ENCODE data around the gene GUCY2C.

GUCY2C gene

DNA sequence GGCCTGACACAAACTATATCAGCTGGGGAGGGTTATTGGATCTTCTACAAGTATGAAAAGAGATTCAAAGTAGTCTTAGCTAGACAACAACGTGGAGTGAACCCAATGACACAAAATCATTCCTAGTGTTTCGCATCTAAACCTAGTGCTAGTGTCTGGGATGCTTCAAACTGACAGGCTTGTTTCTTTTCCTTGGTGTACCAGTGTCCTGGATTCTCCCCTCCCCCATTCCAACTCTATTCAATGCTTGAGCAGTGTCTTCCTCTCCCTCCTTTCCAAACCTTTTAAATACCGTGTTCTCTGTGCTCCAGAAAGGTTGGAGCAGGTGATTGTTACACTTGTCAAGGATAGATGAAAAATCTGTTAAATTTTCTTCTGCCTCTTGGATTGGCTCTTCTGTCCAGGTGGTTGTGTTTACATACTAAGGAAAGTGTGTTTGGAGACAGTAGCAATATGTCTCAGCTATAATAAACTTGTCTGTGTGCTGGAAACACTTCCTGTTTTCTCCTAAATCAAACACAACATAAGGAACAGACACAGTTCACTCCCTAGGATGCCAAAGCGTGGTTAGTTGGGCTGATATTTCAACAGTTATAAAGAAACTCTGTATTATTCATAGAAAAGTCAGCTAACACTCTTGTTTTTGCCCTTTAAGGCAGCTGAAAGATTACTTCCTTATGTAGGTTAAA is 14.4 kb upstream of the GUCY2C start:
- no peaks in the 10 kb centered on the region for H3K27me3 ChIP-seq (ENCODE audit: control insufficient read depth in 5 of 5, insufficient read depth in 4 of 5, low read length in 5 of 5)
- H3K4me1 ChIP-seq (ENCODE audit: control insufficient read depth in 5 of 5, insufficient read depth in 5 of 5, low read length in 5 of 5) = no peaks in the 10 kb centered on the region
- H3K4me3 ChIP-seq (ENCODE audit: low read depth in 1 of 5, low read length in 5 of 5) = no peak overlapping the region
- H3K27ac ChIP-seq (ENCODE audit: low read depth, low read length) = no peak overlapping the region
- H3K9me3 ChIP-seq (ENCODE audit: control insufficient read depth in 5 of 5, low read length in 5 of 5) = no peaks in the 10 kb centered on the region
- H3K9ac ChIP-seq (ENCODE audit: low read length in 5 of 5) = no peak overlapping the region
- H3K36me3 ChIP-seq (ENCODE audit: control insufficient read depth in 5 of 5, insufficient read depth in 5 of 5, low read length in 5 of 5) = no peaks in the 10 kb centered on the region

DNA sequence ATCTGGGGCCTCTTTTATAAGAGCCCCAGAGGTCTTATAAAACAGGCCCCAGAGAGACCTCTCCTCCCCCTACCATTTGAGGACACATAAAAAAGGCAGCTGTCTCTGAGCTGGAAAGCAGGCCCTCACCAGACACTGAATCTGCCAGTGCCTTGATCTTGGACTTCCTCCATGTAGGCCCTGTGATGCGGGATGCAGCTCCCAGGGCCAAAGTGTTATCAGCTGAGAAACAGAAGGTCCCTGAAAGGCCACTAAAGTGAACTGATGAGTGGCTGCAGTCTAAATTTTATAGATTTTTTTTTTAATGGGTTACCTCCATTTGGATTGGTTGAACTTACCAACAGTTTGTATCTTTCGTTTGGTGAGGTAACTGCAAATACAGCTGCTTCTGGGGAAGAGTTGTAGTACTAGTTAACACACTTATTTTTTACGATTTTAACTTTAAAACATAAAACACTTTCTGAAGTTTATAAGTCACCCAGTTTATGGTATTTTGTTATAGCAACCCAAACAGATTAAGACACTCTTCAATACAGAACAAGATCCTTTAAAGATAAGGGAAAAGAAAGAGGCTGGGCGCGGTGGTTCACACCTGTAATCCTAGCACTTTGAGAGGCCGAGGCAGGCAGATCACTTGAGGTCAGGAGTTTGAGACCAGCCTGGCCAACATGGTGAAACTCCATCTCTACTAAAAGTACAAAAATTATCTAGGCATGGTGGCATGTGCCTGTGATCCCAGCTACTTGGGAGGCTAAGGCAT is 5.6 kb upstream of the GUCY2C start:
- Histone ChIP-seq H3K27ac (ENCODE audit: low read depth, low read length) (no peak overlapping the region), H3K9me3 (ENCODE audit: control insufficient read depth in 5 of 5, low read length in 5 of 5) (no peaks in the 10 kb centered on the region), H3K4me3 (ENCODE audit: low read depth in 1 of 5, low read length in 5 of 5) (no peak overlapping the region), H3K4me1 (ENCODE audit: control insufficient read depth in 5 of 5, insufficient read depth in 5 of 5, low read length in 5 of 5) (no peaks in the 10 kb centered on the region), H3K9ac (ENCODE audit: low read length in 5 of 5) (no peak overlapping the region), H3K36me3 (ENCODE audit: control insufficient read depth in 5 of 5, insufficient read depth in 5 of 5, low read length in 5 of 5) (no peaks in the 10 kb centered on the region), H3K27me3 (ENCODE audit: control insufficient read depth in 5 of 5, insufficient read depth in 4 of 5, low read length in 5 of 5) (no peaks in the 10 kb centered on the region)

DNA sequence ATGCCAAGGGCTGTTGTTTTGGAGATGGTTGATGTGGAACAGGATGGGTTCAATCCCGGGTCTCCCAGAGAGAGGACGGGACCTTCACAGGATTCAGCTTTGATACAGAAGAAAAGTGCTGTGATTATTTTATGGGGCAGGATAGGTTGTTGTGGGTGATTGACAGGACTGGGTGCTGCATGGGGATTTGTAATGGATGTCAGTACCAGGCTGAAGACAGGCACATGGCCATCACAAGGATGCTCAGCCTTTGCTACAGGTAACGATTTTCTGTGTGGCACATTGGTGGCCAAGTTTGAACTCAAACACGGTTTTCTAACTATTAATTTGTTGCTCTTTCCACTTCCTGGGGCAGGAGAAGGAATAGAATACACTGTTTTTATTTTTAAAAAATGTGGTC is 4.5 kb upstream of the GUCY2C start:
- H3K9me3 ChIP-seq (ENCODE audit: control insufficient read depth in 5 of 5, low read length in 5 of 5) = no peaks in the 10 kb centered on the region
- H3K4me3 ChIP-seq (ENCODE audit: low read depth in 1 of 5, low read length in 5 of 5) = no peak overlapping the region
- H3K4me1 ChIP-seq (ENCODE audit: control insufficient read depth in 5 of 5, insufficient read depth in 5 of 5, low read length in 5 of 5) = no peaks in the 10 kb centered on the region
- no peak overlapping the region for H3K27ac ChIP-seq (ENCODE audit: low read depth, low read length)
- H3K36me3 ChIP-seq (ENCODE audit: control insufficient read depth in 5 of 5, insufficient read depth in 5 of 5, low read length in 5 of 5) = no peaks in the 10 kb centered on the region
- H3K27me3 ChIP-seq (ENCODE audit: control insufficient read depth in 5 of 5, insufficient read depth in 4 of 5, low read length in 5 of 5) = no peaks in the 10 kb centered on the region
- H3K9ac ChIP-seq (ENCODE audit: low read length in 5 of 5) = no peak overlapping the region

DNA sequence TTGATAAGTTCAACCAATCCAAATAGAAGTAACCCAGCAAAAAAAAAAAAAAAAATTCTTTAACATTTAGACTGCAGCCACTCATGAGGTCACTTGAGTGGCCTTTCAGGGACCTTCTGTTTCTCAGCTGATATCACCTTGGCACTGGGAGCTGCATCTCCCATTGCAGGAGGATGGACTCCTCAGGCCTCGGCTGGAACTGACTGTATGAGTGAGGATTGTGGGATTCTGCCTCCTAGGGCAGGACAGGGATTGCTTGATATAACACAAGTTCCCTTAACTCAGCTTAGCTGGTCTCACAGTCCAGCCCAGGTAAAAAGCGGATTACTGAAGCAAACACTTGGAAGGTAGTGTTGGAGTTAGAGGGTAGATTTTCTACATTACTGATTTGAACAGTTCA is 3.5 kb upstream of the GUCY2C start:
- Histone ChIP-seq H3K4me1 (ENCODE audit: control insufficient read depth in 5 of 5, insufficient read depth in 5 of 5, low read length in 5 of 5) (no peaks in the 10 kb centered on the region), H3K27me3 (ENCODE audit: control insufficient read depth in 5 of 5, insufficient read depth in 4 of 5, low read length in 5 of 5) (no peaks in the 10 kb centered on the region), H3K27ac (ENCODE audit: low read depth, low read length) (no peak overlapping the region), H3K9ac (ENCODE audit: low read length in 5 of 5) (no peak overlapping the region), H3K4me3 (ENCODE audit: low read depth in 1 of 5, low read length in 5 of 5) (no peak overlapping the region), H3K9me3 (ENCODE audit: control insufficient read depth in 5 of 5, low read length in 5 of 5) (no peaks in the 10 kb centered on the region), H3K36me3 (ENCODE audit: control insufficient read depth in 5 of 5, insufficient read depth in 5 of 5, low read length in 5 of 5) (no peaks in the 10 kb centered on the region)

DNA sequence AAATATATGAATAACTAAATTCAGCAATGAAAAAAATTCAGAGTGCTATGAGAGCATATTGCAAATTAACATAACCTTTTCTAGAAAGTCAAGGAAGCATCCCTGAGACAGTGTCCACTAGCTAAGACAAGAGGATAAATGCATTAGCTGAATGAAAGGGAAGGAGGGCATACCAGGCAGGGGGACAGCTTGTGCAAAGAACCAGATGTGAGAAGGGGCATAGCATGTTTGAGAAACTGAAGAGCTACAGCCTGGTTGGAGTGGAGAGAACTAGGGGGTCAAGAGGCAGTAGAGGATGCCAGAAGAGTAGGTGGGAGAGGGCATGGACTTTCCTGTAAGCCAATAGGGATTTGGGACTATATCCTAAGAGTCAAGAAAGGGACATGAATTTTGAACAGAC is 2.2 kb upstream of the GUCY2C start:
- Histone ChIP-seq H3K27ac (ENCODE audit: low read depth, low read length) (no peak overlapping the region), H3K9ac (ENCODE audit: low read length in 5 of 5) (no peak overlapping the region), H3K36me3 (ENCODE audit: control insufficient read depth in 5 of 5, insufficient read depth in 5 of 5, low read length in 5 of 5) (no peaks in the 10 kb centered on the region), H3K4me1 (ENCODE audit: control insufficient read depth in 5 of 5, insufficient read depth in 5 of 5, low read length in 5 of 5) (no peaks in the 10 kb centered on the region), H3K9me3 (ENCODE audit: control insufficient read depth in 5 of 5, low read length in 5 of 5) (no peaks in the 10 kb centered on the region), H3K4me3 (ENCODE audit: low read depth in 1 of 5, low read length in 5 of 5) (no peak overlapping the region), H3K27me3 (ENCODE audit: control insufficient read depth in 5 of 5, insufficient read depth in 4 of 5, low read length in 5 of 5) (no peaks in the 10 kb centered on the region)

DNA sequence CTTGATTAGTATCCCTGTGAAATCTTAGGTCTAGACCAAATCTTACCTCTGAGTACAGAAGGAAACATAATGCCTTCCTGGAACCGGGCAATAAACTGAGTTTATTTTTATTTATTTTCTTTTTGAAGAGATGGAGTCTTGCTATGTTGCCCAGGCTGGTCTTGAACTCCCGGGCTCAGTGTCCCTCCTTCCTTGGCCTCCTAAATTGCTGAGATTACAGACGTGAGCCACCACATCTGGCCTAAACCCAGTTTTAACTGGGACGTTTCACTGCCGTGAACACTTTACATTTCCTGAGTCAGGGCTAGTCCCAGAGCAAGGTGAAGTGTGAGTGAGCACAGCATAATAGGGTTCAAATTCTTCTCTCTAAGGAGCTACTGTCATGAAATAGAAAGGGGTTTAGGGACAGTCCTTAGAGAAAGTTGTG is 671 bp downstream of the GUCY2C start:
- Histone ChIP-seq H3K4me3 (ENCODE audit: low read depth in 1 of 5, low read length in 5 of 5) (no peak overlapping the region), H3K4me1 (ENCODE audit: control insufficient read depth in 5 of 5, insufficient read depth in 5 of 5, low read length in 5 of 5) (no peaks in the 10 kb centered on the region), H3K27ac (ENCODE audit: low read depth, low read length) (no peak overlapping the region), H3K9ac (ENCODE audit: low read length in 5 of 5) (no peak overlapping the region), H3K36me3 (ENCODE audit: control insufficient read depth in 5 of 5, insufficient read depth in 5 of 5, low read length in 5 of 5) (no peaks in the 10 kb centered on the region), H3K9me3 (ENCODE audit: control insufficient read depth in 5 of 5, low read length in 5 of 5) (no peaks in the 10 kb centered on the region), H3K27me3 (ENCODE audit: control insufficient read depth in 5 of 5, insufficient read depth in 4 of 5, low read length in 5 of 5) (peaks cover 0 to 2% (median 0%) of the 10 kb centered on the region in 5 donors)

DNA sequence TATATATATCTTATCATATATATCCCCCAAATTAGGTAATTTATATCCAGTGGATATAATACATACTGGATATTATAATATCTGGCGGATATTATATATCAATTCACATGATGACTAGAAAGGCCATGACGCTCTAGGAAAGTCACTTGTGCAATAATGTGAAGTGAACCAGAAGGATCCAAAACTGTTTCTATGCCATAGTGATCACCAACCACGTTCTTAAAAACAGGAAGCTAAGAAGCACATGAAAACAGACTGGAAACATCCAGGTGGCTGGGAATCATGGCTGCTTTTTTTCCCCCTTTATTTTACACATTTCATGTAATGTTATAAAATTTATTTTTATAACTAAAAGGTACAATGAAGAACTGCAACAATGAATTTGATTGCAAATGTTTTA is 1.4 kb downstream of the GUCY2C start:
- H3K27ac ChIP-seq (ENCODE audit: low read depth, low read length) = no peak overlapping the region
- no peaks in the 10 kb centered on the region for H3K4me1 ChIP-seq (ENCODE audit: control insufficient read depth in 5 of 5, insufficient read depth in 5 of 5, low read length in 5 of 5)
- no peaks in the 10 kb centered on the region for H3K36me3 ChIP-seq (ENCODE audit: control insufficient read depth in 5 of 5, insufficient read depth in 5 of 5, low read length in 5 of 5)
- H3K27me3 ChIP-seq (ENCODE audit: control insufficient read depth in 5 of 5, insufficient read depth in 4 of 5, low read length in 5 of 5) = peaks cover 0 to 2% (median 0%) of the 10 kb centered on the region in 5 donors
- H3K4me3 ChIP-seq (ENCODE audit: low read depth in 1 of 5, low read length in 5 of 5) = no peak overlapping the region
- no peaks in the 10 kb centered on the region for H3K9me3 ChIP-seq (ENCODE audit: control insufficient read depth in 5 of 5, low read length in 5 of 5)
- H3K9ac ChIP-seq (ENCODE audit: low read length in 5 of 5) = no peak overlapping the region

DNA sequence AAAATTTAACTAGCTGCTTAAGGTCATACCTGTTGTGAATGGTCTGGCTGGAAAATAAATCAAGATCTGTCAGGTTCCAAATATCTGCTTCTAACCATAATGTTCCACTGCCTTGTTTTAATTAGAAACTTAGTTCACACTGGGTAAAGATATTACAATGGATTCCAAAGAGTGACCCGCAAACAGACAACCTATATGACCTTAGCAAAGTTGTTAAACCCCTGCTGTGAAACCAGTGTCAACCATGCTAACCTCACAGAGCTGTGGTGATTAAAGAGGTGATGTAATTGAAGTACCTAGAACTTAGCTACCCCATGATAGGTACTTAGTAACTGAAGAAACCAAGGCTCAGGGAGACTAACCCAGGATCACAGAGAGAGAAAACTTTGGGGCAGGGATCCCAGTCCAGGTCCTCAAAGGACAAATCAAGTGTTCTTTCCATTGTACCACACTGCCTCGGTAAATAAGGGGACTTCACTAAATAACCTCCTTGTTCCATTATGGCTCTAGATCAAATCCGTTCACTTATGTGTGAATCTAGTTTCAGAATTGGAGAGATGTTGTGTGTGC is 2.2 kb downstream of the GUCY2C start:
- Histone ChIP-seq H3K9me3 (ENCODE audit: control insufficient read depth in 5 of 5, low read length in 5 of 5) (no peaks in the 10 kb centered on the region), H3K27me3 (ENCODE audit: control insufficient read depth in 5 of 5, insufficient read depth in 4 of 5, low read length in 5 of 5) (peaks cover 0 to 2% (median 0%) of the 10 kb centered on the region in 5 donors), H3K4me1 (ENCODE audit: control insufficient read depth in 5 of 5, insufficient read depth in 5 of 5, low read length in 5 of 5) (no peaks in the 10 kb centered on the region), H3K36me3 (ENCODE audit: control insufficient read depth in 5 of 5, insufficient read depth in 5 of 5, low read length in 5 of 5) (no peaks in the 10 kb centered on the region), H3K4me3 (ENCODE audit: low read depth in 1 of 5, low read length in 5 of 5) (no peak overlapping the region), H3K9ac (ENCODE audit: low read length in 5 of 5) (no peak overlapping the region), H3K27ac (ENCODE audit: low read depth, low read length) (no peak overlapping the region)

DNA sequence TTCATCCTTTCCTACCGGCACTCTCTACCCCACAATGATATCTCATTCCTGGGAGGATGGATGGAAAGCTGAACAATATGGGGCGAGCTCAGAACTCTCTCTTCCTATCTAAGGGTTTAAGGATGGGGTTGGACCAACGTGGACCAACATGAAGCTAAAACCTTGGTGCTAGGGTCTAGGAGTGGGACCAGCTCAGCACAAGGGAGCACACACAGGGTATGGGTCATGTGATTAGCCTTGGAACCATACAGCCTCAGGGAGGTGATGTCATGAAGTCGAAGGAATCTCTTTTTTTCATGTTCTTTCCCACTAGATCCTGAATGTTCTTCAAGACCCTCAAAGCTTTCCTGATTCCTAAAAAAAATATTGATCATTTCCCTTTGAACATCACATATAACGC is 3.3 kb downstream of the GUCY2C start:
- Histone ChIP-seq H3K36me3 (ENCODE audit: control insufficient read depth in 5 of 5, insufficient read depth in 5 of 5, low read length in 5 of 5) (no peaks in the 10 kb centered on the region), H3K4me3 (ENCODE audit: low read depth in 1 of 5, low read length in 5 of 5) (no peak overlapping the region), H3K9ac (ENCODE audit: low read length in 5 of 5) (no peak overlapping the region), H3K9me3 (ENCODE audit: control insufficient read depth in 5 of 5, low read length in 5 of 5) (no peaks in the 10 kb centered on the region), H3K27ac (ENCODE audit: low read depth, low read length) (no peak overlapping the region), H3K4me1 (ENCODE audit: control insufficient read depth in 5 of 5, insufficient read depth in 5 of 5, low read length in 5 of 5) (no peaks in the 10 kb centered on the region), H3K27me3 (ENCODE audit: control insufficient read depth in 5 of 5, insufficient read depth in 4 of 5, low read length in 5 of 5) (peaks cover 0 to 2% (median 0%) of the 10 kb centered on the region in 5 donors)

DNA sequence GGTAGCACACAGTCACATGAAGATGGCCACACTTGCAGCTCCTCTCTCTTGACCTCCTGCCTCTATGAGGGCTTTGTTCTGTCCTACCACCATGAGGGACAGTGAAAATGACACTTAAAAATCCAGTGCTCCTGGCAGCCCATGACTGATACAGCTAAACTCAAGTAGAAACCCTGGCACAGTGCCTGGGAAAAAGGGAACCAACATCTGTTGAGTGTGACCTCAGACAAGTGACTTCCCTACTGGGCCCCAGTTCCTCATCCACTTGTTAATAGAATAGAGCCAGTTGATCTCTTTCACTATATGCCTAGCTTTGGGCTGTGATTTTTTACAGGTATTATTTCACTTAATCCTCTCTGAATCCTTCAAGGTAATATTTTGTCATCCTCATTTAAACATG is 4.8 kb downstream of the GUCY2C start:
- H3K9ac ChIP-seq (ENCODE audit: low read length in 5 of 5) = no peak overlapping the region
- no peaks in the 10 kb centered on the region for H3K36me3 ChIP-seq (ENCODE audit: control insufficient read depth in 5 of 5, insufficient read depth in 5 of 5, low read length in 5 of 5)
- peaks cover 0 to 2% (median 0%) of the 10 kb centered on the region in 5 donors for H3K27me3 ChIP-seq (ENCODE audit: control insufficient read depth in 5 of 5, insufficient read depth in 4 of 5, low read length in 5 of 5)
- H3K27ac ChIP-seq (ENCODE audit: low read depth, low read length) = no peak overlapping the region
- H3K4me3 ChIP-seq (ENCODE audit: low read depth in 1 of 5, low read length in 5 of 5) = no peak overlapping the region
- no peaks in the 10 kb centered on the region for H3K4me1 ChIP-seq (ENCODE audit: control insufficient read depth in 5 of 5, insufficient read depth in 5 of 5, low read length in 5 of 5)
- H3K9me3 ChIP-seq (ENCODE audit: control insufficient read depth in 5 of 5, low read length in 5 of 5) = no peaks in the 10 kb centered on the region

Data from subcutaneous abdominal adipose tissue (tissue), 5 donors.